Fibroblast of skin of left quadriceps (primary cell): ENCODE data around the gene SLC2A13.
"Not testable (repeated sequence)": the region's sequence is repeated elsewhere in the genome, so short reads cannot be mapped to it uniquely, and the experiment has no call there.

ENCODE experiments used
- DNase-seq, 2 experiments: peaks; one replicate each; pipeline ENCODE4 v3.0.0-alpha.2; 2013; ENCODE audit warnings: low read depth in 2 of 2

SLC2A13 gene

GRCh38 chr12:39868328-39868725, 237.6 kb downstream of the SLC2A13 start:
- DNase-seq, result no peak

- DNase-seq, result no peak
Observed at GRCh38 chr12:39867631-39868327, 238.1 kb downstream of the SLC2A13 start.

GRCh38 chr12:39866135-39866534, 239.7 kb downstream of the SLC2A13 start:
- no peak for DNase-seq

- DNase-seq, result no peak
Observed at GRCh38 chr12:39860695-39861094, 245.2 kb downstream of the SLC2A13 start.

GRCh38 chr12:39853003-39853402, 252.9 kb downstream of the SLC2A13 start:
- no peak for DNase-seq

- DNase-seq, result no peak
Observed at GRCh38 chr12:39852346-39852745, 253.5 kb downstream of the SLC2A13 start.

- DNase-seq, result not testable (repeated sequence)
Observed at GRCh38 chr12:39848218-39848617, 257.7 kb downstream of the SLC2A13 start.

GRCh38 chr12:39846971-39847650, 258.8 kb downstream of the SLC2A13 start:
- DNase-seq, result peak in 1 of 2 experiments; percentile 8

- no peak for DNase-seq
Observed at GRCh38 chr12:39846304-39846703, 259.6 kb downstream of the SLC2A13 start.

- no peak for DNase-seq
Observed at GRCh38 chr12:39840422-39840821, 265.5 kb downstream of the SLC2A13 start.

GRCh38 chr12:39839072-39839471, 266.8 kb downstream of the SLC2A13 start:
- no peak for DNase-seq

- no peak for DNase-seq
Observed at GRCh38 chr12:39835517-39836489, 270.1 kb downstream of the SLC2A13 start.

- DNase-seq, result no peak
Observed at GRCh38 chr12:39831587-39832315, 274.1 kb downstream of the SLC2A13 start.

GRCh38 chr12:39830852-39831520, 274.9 kb downstream of the SLC2A13 start:
- DNase-seq, result no peak

GRCh38 chr12:39830171-39830570, 275.7 kb downstream of the SLC2A13 start:
- DNase-seq, result no peak

- DNase-seq, result no peak
Observed at GRCh38 chr12:39824505-39825212, 281.2 kb downstream of the SLC2A13 start.

GRCh38 chr12:39816671-39817185, 289.2 kb downstream of the SLC2A13 start:
- no peak for DNase-seq

GRCh38 chr12:39815746-39816145, 290.1 kb downstream of the SLC2A13 start:
- no peak for DNase-seq

GRCh38 chr12:39814626-39815025, 291.3 kb downstream of the SLC2A13 start:
- no peak for DNase-seq

GRCh38 chr12:39813776-39814175, 292.1 kb downstream of the SLC2A13 start:
- peak; percentile 28 to 33 for DNase-seq
